ENCODE results near the gene PITPNC1.
A peak's percentile ranks its signal among the peaks of the same experiment; 100 is the strongest.

Gene PITPNC1

DNA sequence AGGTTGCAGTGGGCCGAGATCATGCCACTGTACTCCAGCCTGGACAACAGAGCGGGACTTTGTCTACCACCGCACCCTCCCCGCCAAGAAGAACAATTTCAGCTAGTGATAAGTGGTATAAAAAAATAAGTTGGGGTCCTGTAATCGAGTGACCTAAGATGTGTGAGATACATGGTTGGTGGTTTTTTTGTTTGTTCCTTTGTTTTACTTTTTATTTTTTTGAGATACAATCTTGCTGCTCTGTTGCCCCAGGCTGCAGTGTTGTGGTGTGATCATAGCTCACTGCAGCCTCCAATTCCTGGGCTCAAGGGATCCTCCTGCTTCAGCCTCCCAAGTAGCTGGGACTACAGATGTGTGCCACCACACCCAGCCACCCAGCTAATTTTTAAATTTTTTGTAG is 58.7 kb downstream of the PITPNC1 start:
- no peak for DNase-seq

DNA sequence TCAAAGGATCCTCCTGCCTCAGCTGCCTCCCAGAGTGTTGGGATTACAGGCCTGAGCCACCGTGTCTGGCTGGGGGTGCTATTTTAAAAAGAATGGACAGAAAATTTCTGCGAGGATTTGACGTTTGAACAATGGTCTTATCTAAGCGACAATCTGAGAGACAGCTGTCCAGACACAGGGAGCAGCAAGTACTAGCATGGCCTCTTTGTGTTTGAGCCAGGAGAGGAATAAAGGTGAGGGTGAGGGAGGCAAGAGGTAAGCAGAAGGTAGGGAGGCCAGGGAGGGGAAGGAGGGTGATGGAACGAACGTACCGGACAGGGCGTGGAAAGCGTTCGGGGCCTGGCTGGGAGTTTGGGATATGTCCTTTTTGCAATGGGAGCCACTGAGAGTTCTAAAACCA is 59.2 kb downstream of the PITPNC1 start:
- DNase-seq = no peak

DNA sequence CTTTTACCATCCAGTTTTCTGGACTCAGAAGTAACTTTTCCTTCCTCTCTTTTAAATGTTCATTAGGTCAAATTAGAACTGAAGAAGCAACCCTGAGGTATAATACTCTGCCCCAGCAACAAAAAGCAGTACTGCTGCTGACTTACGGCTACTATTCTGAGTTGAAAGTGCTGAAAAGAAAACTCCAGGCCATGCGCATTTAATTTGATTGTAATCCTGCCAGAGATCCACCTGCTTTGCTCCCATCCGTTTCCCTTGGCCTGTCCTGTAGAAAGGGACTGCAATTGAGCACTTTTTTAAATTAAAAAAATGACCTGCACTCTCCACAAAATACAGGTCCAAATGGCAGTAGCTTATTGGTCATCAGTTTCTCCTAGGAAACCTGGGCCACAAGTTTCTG is 61.6 kb downstream of the PITPNC1 start:
- DNase-seq = no peak

DNA sequence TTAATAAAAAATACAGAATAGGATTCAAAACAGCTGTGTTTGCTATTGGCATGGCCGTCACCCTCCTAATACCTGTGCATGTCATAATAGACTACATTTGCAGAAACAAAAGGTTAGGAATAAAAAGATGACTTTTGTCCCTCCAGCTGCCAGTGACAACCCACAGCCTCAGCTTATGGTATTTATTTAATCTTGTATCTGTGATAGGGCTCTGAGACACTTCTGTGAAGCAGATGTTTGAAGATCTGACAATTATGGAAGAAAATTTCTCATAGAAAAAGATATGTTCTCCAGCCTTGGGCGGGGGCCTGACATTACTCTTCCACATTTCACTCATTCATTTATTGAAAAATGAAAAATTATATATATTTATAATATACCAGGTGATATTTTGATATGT is 62.2 kb downstream of the PITPNC1 start:
- DNase-seq = no peak

DNA sequence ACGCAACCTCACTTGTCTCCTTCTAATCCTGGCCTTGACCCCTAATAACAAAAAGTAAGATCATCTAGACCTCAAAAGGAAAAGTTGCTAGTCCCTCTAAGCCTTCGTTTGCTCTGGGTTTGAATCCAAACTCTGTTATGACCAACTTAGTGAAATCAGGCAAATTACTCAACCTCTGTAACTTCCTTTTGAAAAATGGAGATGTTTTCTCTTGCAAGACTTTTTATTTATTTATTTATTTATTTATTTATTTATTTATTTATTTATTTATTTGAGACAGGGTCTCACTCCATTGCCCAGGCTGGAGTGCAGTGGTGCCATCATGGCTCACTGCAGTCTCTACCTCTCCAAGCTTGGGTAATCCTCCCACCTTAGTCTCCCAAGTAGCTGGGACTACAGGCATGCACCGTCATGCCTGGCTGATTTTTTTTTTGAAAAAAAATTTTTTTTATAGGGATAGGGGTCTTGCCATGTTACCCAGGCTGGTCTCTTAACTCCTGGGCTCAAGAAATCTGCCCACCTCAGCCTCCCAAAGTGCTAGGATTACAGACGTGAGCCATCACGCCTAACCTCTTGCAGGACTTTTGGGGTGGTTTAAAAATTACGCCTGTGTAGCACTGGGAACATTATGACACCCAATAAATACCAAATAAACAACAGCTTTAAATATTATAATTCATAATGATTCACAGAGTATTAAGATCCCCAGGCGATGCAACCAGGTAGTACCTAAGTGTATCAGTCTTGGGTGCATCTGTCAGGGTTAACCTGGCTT is 63.4 kb downstream of the PITPNC1 start:
- no peak for DNase-seq

DNA sequence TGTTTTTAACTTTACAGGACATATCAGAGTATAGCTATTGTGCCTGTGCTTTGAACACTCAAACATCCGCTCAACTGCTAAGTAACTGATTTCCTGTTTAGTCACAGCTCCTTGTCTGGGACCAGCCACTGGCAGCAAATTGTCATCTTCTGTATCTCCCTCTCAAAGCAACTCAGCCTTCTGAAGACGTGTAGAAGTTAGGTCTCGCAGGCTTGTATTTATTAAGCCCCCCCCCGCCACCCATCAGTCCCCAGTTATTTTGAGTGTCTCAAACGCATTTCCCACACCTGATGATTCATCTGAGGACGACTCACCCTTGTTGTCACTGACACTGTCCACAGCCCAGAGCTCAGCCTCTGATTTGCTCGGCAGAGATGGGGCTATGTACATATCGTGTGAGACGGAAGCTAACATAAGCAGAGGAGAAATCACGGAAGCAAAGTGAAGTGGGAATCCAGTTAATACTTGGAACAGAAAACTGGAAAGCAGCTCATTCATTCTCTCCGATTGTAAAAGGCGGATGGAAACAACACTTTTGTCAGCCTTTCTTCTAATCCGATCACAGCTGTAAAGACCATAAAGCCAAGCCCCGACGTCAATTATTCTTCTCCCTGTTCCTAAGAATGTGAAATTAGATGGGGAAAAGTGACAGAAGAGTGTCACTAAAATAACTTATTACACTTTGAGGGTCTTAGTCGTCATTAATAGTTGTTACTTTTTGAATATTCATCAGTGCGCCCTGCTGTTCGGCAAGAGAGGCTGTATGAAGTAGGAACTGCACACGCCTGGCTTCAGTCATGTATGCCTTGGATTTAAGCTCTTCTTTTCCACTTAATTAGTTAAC is 64.2 kb downstream of the PITPNC1 start:
- peak; percentile 42 for DNase-seq

DNA sequence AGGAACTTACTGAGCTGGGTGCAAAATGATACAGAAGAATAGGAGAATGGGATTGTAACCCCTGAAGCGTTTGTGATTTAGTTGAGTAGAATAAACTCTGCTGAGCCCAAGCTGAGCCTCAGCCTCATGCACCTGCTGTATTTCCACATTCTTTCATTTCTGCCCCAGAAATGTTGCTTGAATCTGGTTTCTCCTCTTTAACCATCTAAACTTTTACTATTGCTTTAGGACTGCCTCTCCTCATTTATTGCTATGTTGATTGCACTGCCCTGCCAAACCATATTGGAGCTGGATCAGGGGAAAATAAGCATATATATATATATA is 64.8 kb downstream of the PITPNC1 start:
- DNase-seq = no peak

DNA sequence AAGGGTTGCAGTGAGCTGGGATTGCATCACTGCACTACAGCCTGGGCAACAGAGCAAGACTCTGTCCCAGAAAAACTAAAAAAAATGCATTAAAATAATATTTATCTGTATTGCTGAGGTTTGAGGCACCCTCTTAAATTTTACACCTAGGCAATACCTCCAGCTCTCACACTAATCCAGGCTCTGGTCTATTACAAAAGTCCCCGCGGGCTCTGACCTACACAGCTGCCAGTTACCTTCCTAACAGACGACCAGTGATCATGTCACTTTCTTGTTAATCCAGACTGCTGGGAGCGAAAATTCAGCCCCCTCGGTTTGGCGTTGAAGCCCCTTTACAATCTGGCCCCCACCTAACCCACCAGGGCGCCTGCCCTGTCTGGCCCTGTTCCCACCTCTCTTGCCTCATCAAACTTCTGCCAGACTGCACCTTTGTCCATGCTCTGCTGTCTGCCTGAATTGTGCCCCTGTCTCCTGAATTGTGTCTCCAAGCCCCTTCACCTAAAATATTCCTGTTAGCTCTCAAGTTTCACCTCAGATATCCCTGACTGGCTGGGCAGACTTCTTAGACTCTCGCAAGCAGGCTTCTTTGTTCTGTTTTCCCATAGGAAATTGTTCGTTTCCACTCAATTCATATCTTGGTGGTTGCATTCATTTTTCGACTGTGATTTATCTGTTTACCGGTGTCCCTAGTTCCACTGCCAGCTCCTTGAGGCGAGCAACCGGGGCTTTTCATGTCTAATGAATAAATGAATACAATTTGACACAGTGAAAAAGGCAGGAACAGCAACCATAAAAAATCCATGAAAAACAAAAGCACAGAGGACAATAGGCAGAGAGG is 65.9 kb downstream of the PITPNC1 start:
- DNase-seq = no peak

DNA sequence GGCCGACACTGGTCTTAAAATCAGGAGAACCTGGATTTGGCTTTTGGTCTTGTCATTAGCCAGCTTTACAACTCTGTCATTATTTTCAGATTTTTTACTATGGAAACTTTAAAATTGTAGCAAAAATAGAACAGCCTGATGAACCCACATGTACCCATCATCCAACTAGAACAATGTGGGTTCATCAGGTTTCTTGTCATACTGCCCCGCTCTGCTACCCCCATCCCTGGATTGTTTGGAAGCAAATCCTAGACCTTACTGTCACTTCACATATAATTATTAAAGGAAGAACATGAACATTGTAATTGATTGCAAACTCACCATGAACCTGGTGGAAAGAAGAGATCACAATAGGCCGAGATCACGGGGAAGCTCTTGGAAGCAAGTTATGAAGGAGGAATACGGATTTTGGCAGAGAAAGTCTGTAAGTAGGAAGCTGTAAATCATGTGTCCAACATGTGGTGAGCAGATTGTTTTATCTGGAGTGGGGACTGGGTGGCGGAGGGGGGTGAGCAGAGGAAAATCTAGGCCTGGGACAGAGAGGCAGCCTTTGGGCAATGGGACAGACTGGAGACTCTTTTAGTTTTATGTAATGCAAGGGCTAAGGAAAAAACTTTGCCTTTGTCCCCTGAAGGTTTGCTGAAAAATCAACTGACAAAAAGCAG is 67.0 kb downstream of the PITPNC1 start:
- no peak for DNase-seq

DNA sequence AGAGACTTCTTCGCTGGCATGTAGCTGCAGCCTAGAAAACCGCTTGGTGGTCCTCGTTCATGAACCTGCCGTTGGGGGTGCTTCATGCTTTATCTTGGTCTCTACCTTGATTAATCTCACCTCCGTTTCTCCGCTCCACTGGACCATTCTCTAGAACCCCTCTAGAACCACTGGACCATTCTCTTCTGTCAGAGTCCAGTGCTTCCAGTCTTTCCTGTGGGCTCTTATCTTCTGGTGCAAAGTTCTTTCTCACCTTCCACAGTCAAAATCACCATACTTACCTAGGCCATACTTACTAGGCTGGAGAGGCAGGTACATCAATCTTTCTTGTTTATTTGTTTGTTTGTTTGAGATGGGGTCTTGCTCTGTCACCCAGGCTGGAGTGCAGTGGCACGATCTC is 71.4 kb downstream of the PITPNC1 start:
- no peak for DNase-seq

DNA sequence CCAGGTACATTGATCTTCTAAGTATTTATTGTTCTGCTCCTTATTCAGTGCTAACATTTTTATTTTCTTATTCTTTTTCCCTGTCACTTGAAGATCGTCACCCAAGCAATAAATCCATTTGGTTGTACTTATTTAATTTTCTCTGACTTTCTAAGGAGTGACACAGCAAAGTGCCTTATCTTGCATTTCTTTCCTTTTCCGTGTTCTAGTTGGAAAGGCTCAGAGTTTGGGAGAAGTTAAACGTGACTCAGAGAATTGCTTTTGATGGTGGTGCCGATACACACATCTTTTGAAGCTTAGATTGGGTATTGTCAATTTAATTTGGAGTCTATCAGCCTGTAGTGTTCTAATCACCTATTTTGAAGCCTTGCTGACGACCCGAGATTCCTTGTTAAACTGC is 72.0 kb downstream of the PITPNC1 start:
- DNase-seq = no peak

DNA sequence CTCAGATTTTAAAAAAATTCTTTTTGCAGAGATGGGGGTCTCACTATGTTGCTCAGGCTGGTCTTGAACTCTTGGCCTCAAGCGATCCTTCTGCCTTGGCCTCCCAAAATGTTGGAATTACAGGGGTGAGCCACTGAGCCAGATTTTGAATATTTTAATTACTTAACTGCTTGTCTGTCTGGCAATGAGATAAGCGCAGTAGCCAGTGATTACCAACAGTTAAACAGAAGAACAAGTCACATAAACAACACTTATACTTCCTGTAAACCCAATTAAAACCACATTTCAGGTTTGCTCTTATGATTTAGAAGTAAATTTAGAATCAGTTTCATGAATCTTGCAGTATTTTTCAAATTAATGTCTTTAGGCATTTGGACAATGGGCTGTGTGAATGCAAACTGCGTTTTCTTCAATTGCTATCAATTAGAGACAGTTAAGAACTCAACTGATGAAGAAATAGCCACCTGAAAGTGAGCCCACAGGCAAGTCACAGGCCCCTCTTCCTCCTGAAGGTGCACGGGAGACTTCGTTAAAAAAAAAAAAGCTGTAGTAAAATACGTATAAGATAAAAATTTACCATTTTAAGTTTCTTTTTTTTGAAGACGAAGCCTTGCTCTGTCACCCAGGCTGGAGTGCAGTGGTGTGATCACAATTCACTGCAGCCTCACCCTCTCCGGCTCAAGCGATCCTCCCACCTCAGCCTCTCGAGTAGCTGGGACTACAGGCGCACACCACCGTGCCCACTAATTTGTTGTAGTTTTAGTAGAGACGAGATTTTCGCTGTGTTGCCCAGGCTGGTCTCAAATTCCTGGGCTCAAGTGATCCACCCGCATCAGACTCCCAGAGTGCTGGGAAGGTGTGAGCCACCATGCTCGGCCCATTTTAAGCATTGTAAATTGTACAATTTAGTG is 73.0 kb downstream of the PITPNC1 start:
- DNase-seq = no peak

DNA sequence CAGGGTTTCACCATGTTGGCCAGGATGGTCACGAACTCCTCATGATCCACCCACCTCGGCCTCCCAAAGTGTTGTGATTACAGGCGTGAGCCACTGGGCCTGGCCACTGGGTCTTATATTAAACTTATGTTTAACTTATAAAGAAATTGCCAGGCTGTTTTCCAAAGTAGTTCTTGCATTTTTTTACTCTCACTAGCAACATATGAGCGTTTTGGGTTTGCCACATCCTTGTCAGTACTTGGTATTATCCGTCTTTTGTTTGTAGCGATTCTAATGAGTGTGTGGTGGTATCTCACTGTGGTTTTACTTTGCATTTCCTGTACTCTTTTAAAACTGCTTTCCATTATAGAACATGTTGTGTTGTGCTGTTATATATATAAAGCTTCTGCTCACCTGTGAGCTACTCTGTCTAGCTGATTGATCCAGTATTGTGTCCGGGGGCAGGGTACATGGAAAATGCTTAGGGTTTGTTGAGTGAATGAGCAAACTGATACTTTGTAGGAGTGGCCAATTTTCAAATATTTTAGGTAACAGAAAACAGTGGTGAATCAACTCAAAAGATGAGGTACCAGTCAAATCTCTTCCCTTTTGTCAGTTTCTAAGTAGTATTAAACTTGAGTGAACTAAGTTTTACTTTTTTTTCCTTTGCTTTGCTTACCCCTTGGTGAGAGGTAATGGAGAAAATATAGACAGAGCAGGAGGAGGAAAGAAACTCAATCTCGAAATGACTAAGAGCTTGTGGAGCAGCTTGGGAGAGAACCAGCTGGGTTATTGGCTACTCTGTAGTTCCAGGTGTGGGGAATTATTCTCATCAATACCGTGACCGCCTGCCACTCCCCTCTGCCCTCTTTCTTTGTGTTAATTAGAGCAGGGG is 75.8 kb downstream of the PITPNC1 start:
- no peak for DNase-seq

DNA sequence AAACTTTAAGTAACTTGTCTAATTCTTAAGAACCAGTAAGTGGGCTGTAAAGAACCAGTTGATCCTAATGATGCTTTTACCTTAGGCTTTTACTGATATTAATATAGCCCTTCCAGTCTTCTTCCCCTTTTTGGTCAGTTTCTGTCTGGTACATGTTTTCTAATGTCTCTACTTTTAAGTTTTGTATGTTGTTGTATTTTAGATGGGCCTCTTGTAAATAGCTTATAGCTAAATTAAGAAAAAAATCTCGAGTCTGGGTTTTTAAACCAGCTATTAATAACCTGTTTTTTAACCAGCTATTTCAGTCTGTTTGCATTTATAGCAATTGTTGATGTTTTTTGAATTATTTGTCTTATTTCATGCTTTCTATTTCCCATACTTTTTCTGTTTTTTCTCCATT is 79.0 kb downstream of the PITPNC1 start:
- no peak for DNase-seq

DNA sequence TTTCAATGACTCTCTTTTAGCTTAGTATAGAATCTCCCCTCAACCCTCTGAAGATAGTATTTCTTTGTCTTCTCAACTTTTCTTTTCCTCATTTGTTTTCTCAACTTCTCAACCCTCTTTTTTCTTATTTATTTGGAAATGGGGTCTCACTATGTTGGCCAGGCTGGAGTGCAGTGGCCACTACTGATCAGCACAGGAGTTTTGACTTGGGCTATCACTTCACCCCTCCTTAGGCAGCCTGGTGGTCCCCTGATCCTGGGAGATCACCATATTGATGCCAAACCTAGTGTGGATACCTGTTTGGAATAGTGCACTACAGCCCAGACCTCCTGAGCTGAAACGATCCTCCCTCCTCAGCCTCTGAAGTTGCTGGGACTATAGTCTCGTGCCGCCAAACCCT is 79.8 kb downstream of the PITPNC1 start:
- DNase-seq = no peak

DNA sequence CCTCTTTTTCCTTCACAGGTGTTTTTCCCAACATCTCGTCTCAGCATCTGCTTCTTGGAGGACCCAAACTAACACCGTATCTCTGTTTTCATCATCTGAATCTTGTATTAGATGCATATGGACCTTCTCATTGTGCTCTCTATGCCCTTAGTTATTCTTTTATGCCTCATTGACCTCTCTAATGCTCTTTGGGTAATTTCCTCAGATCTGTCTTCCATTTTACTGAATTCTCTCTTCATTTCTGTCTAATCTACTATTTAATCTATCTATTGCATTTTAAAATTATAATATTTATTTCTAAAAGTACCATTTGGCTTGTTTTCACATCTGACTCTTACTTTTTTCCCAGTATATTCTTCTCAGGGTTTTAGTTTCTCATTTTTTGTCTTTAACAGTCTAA is 81.1 kb downstream of the PITPNC1 start:
- DNase-seq = no peak

DNA sequence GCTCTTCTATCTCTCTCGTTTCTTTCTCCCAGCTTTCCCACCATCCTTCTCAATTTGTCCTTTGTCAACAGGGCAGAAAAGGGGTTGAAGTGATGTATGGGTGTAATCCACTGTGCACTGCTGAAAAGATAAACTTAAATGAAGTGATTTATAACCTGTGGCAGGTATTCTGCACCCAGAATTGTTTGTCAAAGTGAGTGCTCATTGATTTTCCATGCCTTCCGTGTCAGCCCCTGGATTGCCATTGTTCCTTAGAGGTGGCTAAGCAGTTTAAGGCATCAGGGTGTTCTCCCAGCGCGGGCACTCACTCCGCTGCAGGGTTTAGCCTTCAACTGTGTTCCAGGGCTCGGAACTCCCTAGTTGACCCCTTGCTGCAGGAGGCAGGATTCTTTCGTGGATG is 82.9 kb downstream of the PITPNC1 start:
- no peak for DNase-seq

DNA sequence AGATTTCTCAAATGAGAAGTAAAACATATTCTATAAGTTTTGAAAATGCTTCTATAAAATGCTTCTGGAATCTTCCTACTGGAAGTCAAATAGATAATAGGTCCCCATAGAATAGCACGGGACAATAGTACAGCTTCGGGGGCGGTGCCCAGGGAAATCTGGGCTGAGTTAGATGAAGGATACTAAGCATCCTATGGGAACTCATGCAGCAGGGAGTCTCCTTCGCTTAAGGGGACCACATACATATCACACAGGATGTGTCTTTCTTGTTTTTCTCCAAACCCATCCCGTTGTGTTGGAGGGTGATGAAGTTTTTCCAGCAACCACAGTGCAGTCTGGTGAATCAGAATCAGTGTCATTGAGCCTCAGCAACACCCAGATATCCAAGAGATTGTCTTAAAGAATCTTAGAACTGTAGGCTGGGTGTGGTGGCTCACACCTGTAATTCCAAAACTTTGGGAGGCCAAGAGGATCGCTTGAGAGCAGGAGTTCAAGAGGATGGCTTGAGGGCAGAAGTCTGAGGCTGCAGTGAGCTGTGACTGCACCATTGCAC is 84.2 kb downstream of the PITPNC1 start:
- no peak for DNase-seq

DNA sequence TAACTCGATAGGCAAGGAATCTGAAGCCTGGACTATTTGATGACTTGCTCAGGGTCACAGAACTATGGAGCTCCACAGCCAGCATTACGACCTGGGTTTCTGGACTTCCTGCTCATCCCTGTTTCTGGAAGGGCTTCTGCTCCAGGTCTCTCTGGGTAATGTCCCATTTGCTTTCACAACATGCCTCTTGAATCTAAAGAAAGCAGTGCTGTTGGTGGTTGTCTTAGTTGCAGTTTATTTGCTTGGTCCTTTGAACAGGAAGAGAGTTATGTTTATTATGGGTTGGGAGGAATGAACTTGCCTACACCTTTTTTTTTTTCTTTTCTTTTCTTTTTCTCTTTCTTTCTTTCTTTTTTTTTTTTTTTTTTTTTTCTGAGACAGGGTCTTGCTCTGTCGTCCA is 84.8 kb downstream of the PITPNC1 start:
- no peak for DNase-seq

DNA sequence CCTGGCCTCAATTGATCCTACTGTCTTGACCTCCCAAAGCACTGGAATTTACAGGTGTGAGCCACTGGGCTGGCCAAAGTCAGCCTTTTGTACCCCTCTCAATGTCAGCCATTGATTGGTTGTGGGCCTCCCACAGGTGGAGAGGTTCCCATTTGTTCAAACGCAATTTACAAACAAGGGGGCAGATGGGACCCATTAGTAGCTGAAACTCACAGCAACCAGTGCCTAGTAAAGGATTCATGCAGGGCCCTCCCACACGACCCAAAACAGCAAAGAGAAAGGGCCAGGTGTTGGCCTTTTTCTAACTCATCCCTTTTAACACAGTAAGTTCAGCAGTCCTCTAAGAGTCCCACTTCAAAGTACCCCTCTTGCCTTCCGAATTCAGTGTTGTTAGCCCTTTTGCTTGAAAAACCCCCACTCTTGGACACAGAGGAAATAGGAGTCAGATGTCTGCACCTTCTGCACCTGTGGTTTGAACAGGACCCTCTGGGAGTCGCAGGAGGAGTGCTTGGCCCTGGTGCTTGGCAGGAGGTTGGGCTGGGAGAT is 89.2 kb downstream of the PITPNC1 start:
- DNase-seq = no peak
